Vagina (tissue), 2 donors: ENCODE measurements around the gene OMP. TPM values are rescaled to one million over a fixed set of nuclear protein-coding genes. Genes with fewer than 3 reads are reported as not detected.

Source experiments
- DNase-seq, 2 donors: peaks; one replicate each; pipeline ENCODE4 v3.0.0-alpha.2; 2017; ENCODE audit errors: extremely low spot score in 2 of 2
- H3K27ac ChIP-seq: fragments of 200-600 bp; sonication (generic); one replicate; pipeline ENCODE4 v1.5.1; 2019
- H3K27me3 ChIP-seq: fragments of 200-600 bp; sonication (generic); one replicate; pipeline ENCODE4 v1.5.1; 2019
- H3K36me3 ChIP-seq, 2 donors: fragments of 200-600 bp; sonication (generic); one replicate each; pipeline ENCODE4 v1.5.1; 2017 to 2019
- H3K4me1 ChIP-seq: fragments of 200-600 bp; sonication (generic); one replicate; pipeline ENCODE4 v1.5.1; 2019
- H3K4me3 ChIP-seq, 2 donors: fragments of 200-600 bp; sonication (generic); 1 replicate in 1 of 2; 2 replicates in 1 of 2; pipeline ENCODE4 v1.5.1; 2016 to 2019
- H3K9me3 ChIP-seq: fragments of 200-600 bp; sonication (generic); one replicate; pipeline ENCODE4 v1.5.1; 2019
- CTCF ChIP-seq, 3 experiments: fragments of 450-650 bp in 2 of 3; fragments of 200-600 bp in 1 of 3; sonication (generic) in 1 of 3; IDR thresholded peaks; one replicate each; pipeline ENCODE4 v1.5.1; 2017 to 2019; ENCODE audit warnings: antibody characterized with exemption in 3 of 3, mild to moderate bottlenecking in 2 of 3, moderate library complexity in 2 of 3
- POLR2A ChIP-seq, 2 donors: fragments of 450-650 bp; IDR thresholded peaks; one replicate each; pipeline ENCODE4 v1.6.1; 2017; ENCODE audit warnings: antibody characterized with exemption in 2 of 2, mild to moderate bottlenecking in 2 of 2, moderate library complexity in 2 of 2
- POLR2AphosphoS5 ChIP-seq, 2 donors: sonication (generic); formaldehyde crosslinking; IDR thresholded peaks; one replicate each; pipeline ENCODE4 v1.9.0; 2017; ENCODE audit warnings: antibody characterized with exemption in 2 of 2, mild to moderate bottlenecking in 2 of 2, low read depth in 1 of 2; ENCODE audit not compliant: insufficient read depth in 1 of 2
- intact Hi-C: fragments of 100-400 bp; cut with DNase I; formaldehyde crosslinking; loops from one replicate; pipeline ENCODE4 v1.15.1; 2023
- total RNA-seq: library from RNA; depleted of rRNA; stranded (reverse); fragments of >200 nt; gene quantifications from one replicate; pipeline ENCODE4 v1.2.3, GENCODE V29; 2016

The OMP gene
- total RNA-seq, 1 donor from 2014 or later, result not detected

- no peak for DNase-seq
- H3K27ac ChIP-seq, result no peak overlapping the region
- intact Hi-C loops, result loop anchor here (10.0 kb wide), 1 partner anchor 430 kb away; no protein-coding TSS in a partner anchor
- H3K27me3 ChIP-seq, result no peaks in the 10 kb centered on the region
- H3K4me3 ChIP-seq, result no peak overlapping the region
- no peaks in the 10 kb centered on the region for H3K36me3 ChIP-seq
- H3K9me3 ChIP-seq, result no peaks in the 10 kb centered on the region
- H3K4me1 ChIP-seq, result peaks cover 17% of the 10 kb centered on the region
- TF ChIP-seq POLR2AphosphoS5 (IDR thresholded peaks at IDR 0.05; ENCODE audit: insufficient read depth in 1 of 2, low read depth in 1 of 2) (no peak), CTCF (IDR thresholded peaks at IDR 0.05) (no peak)
Observed at GRCh38 chr11:77124488-77124887, 21.8 kb downstream of the OMP start.

GRCh38 chr11:77125191-77125590, 22.6 kb downstream of the OMP start:
- Histone ChIP-seq H3K4me3 (no peak overlapping the region), H3K36me3 (no peaks in the 10 kb centered on the region), H3K27ac (no peak overlapping the region), H3K27me3 (no peaks in the 10 kb centered on the region), H3K9me3 (no peaks in the 10 kb centered on the region), H3K4me1 (peaks cover 17% of the 10 kb centered on the region)
- intact Hi-C loops, result loop anchor here (5.0 to 10.0 kb wide), 2 partner anchors 62 to 430 kb away; no protein-coding TSS in a partner anchor
- no peak for DNase-seq
- TF ChIP-seq POLR2A (IDR thresholded peaks at IDR 0.05), result no peak
- no peak for TF ChIP-seq POLR2AphosphoS5 (IDR thresholded peaks at IDR 0.05; ENCODE audit: insufficient read depth in 1 of 2, low read depth in 1 of 2)
- TF ChIP-seq CTCF (IDR thresholded peaks at IDR 0.05), result no peak

GRCh38 chr11:77125695-77126094, 23.1 kb downstream of the OMP start:
- no peaks in the 10 kb centered on the region for H3K9me3 ChIP-seq
- intact Hi-C loops, result loop anchor here (5.0 to 10.0 kb wide), 2 partner anchors 62 to 429 kb away; no protein-coding TSS in a partner anchor
- no peak overlapping the region for H3K4me3 ChIP-seq
- H3K4me1 ChIP-seq, result peaks cover 19% of the 10 kb centered on the region
- H3K27ac ChIP-seq, result no peak overlapping the region
- TF ChIP-seq POLR2A (IDR thresholded peaks at IDR 0.05) (no peak), CTCF (IDR thresholded peaks at IDR 0.05) (no peak), POLR2AphosphoS5 (IDR thresholded peaks at IDR 0.05; ENCODE audit: insufficient read depth in 1 of 2, low read depth in 1 of 2) (no peak)
- no peaks in the 10 kb centered on the region for H3K27me3 ChIP-seq
- H3K36me3 ChIP-seq, result no peaks in the 10 kb centered on the region
- DNase-seq, result no peak

- no peaks in the 10 kb centered on the region for H3K9me3 ChIP-seq
- H3K27me3 ChIP-seq, result no peaks in the 10 kb centered on the region
- H3K36me3 ChIP-seq, result no peaks in the 10 kb centered on the region
- DNase-seq, result no peak
- H3K27ac ChIP-seq, result no peak overlapping the region
- peaks cover 25% of the 10 kb centered on the region for H3K4me1 ChIP-seq
- intact Hi-C loops, result loop anchor here (5.0 to 10.0 kb wide), 2 partner anchors 61 to 429 kb away; no protein-coding TSS in a partner anchor
- no peak overlapping the region for H3K4me3 ChIP-seq
- TF ChIP-seq POLR2A (IDR thresholded peaks at IDR 0.05) (no peak), POLR2AphosphoS5 (IDR thresholded peaks at IDR 0.05; ENCODE audit: insufficient read depth in 1 of 2, low read depth in 1 of 2) (no peak), CTCF (IDR thresholded peaks at IDR 0.05) (no peak)
Observed at GRCh38 chr11:77126156-77126775, 23.6 kb downstream of the OMP start.

- no peak for DNase-seq
- Histone ChIP-seq H3K4me1 (peaks cover 26% of the 10 kb centered on the region), H3K36me3 (no peaks in the 10 kb centered on the region), H3K27ac (no peak overlapping the region), H3K27me3 (no peaks in the 10 kb centered on the region), H3K4me3 (peak overlapping the region; percentile 30 to 47), H3K9me3 (no peaks in the 10 kb centered on the region)
- intact Hi-C loops, result loop anchor here (5.0 to 10.0 kb wide), 2 partner anchors 60 to 428 kb away; no protein-coding TSS in a partner anchor
- TF ChIP-seq POLR2A (IDR thresholded peaks at IDR 0.05) (no peak), CTCF (IDR thresholded peaks at IDR 0.05) (no peak), POLR2AphosphoS5 (IDR thresholded peaks at IDR 0.05; ENCODE audit: insufficient read depth in 1 of 2, low read depth in 1 of 2) (no peak)
Observed at GRCh38 chr11:77126861-77127234, 24.2 kb downstream of the OMP start.
